OCI-LY7 (cell line): ENCODE data around the gene TGFBR1. TPM values are rescaled to one million over a fixed set of nuclear protein-coding genes. Genes with fewer than 3 reads are reported as not detected.

ENCODE experiments used
- BruUV-seq: library from RNA; stranded (reverse); fragments of 400-500 nt; replicated peaks from 2 replicates; lab custom pipeline; 2021; lab: Mats Ljungman, UMichigan
- CTCF ChIA-PET: fragments of 300-600 bp; sonication (Branson Sonifier 250); formaldehyde crosslinking; loops from one replicate; lab custom pipeline; 2022; ENCODE audit warnings: antibody characterized with exemption; ENCODE audit not compliant: unreplicated experiment; lab: Charles Lee
- POLR2A ChIA-PET: fragments of 300-600 bp; sonication (Branson Sonifier 250); formaldehyde crosslinking; loops from one replicate; lab custom pipeline; 2022; ENCODE audit warnings: antibody characterized with exemption; lab: Charles Lee
- DNase-seq: peaks from one replicate; pipeline ENCODE4 v3.0.0-alpha.2; 2015; ENCODE audit warnings: low spot score
- H2AFZ ChIP-seq: fragments of 200-600 bp; sonication (generic), shearing (Covaris generic); 2 replicates; pipeline ENCODE4 v1.6.1; 2014; ENCODE audit warnings: mild to moderate bottlenecking, antibody characterized with exemption, low read length, moderate library complexity
- H3K27ac ChIP-seq: fragments of 200-600 bp; sonication (generic); 2 replicates; pipeline ENCODE4 v1.5.1; 2014; ENCODE audit warnings: mixed run types, low read depth, mild to moderate bottlenecking, moderate library complexity, low read length, inconsistent platforms; ENCODE audit not compliant: poor library complexity, severe bottlenecking
- H3K36me3 ChIP-seq: fragments of 200-600 bp; sonication (generic); 2 replicates; pipeline ENCODE4 v1.6.1; 2014; ENCODE audit warnings: mild to moderate bottlenecking, antibody characterized with exemption, low read length, moderate library complexity, mixed read lengths; ENCODE audit not compliant: insufficient read depth
- H3K4me1 ChIP-seq: fragments of 200-600 bp; sonication (generic); 2 replicates; pipeline ENCODE4 v1.5.1; 2014; ENCODE audit warnings: mild to moderate bottlenecking, low read length; ENCODE audit not compliant: insufficient read depth, poor library complexity, severe bottlenecking
- H3K4me2 ChIP-seq: fragments of 200-600 bp; sonication (generic); 2 replicates; pipeline ENCODE4 v1.6.1; 2014; ENCODE audit warnings: mild to moderate bottlenecking, low read length
- H3K4me3 ChIP-seq: fragments of 200-600 bp; sonication (generic); 2 replicates; pipeline ENCODE4 v1.5.1; 2014; ENCODE audit warnings: mild to moderate bottlenecking, low read depth, low read length; ENCODE audit not compliant: poor library complexity, severe bottlenecking
- H3K79me2 ChIP-seq: fragments of 200-600 bp; sonication (generic); 2 replicates; pipeline ENCODE4 v1.6.1; 2016; ENCODE audit warnings: low read depth, mild to moderate bottlenecking, low read length, moderate library complexity, mixed read lengths; ENCODE audit not compliant: insufficient read depth
- H3K9me2 ChIP-seq: fragments of 200-600 bp; sonication (generic); 2 replicates; pipeline ENCODE4 v1.6.1; 2016; ENCODE audit warnings: mild to moderate bottlenecking, low read length, mixed read lengths; ENCODE audit not compliant: insufficient read depth
- H3K9me3 ChIP-seq: fragments of 200-600 bp; sonication (generic); 2 replicates; pipeline ENCODE4 v1.6.1; 2014; ENCODE audit warnings: mild to moderate bottlenecking, mixed run types, low read length, mixed read lengths
- H4K20me1 ChIP-seq: fragments of 200-600 bp; sonication (generic); 2 replicates; pipeline ENCODE4 v1.6.1; 2014; ENCODE audit warnings: mild to moderate bottlenecking, antibody characterized with exemption, low read length, moderate library complexity, mixed read lengths; ENCODE audit not compliant: insufficient read depth
- EZH2phosphoT487 ChIP-seq: fragments of 200-600 bp; sonication (generic); IDR thresholded peaks from 2 replicates; pipeline ENCODE4 v1.6.1; 2018; ENCODE audit warnings: low read depth, borderline replicate concordance, mild to moderate bottlenecking, mixed run types, antibody characterized with exemption, low read length, moderate library complexity, mixed read lengths
- intact Hi-C: fragments of 100-400 bp; cut with micrococcal nuclease; formaldehyde crosslinking; loops from one replicate; pipeline ENCODE4 v1.10.0; 2022; ENCODE audit not compliant: unreplicated experiment
- total RNA-seq, 2 experiments: library from RNA; depleted of rRNA in 1 of 2; stranded (reverse); fragments of >200 nt in 1 of 2; shearing (Covaris generic) in 1 of 2; gene quantifications; 2 replicates each; pipeline ENCODE4 v1.2.3, GENCODE V29; 2014 to 2022
- TF ChIP-seq, protein P1 (sequence below): fragments of 200-600 bp; sonication (generic); conservative IDR thresholded peaks from 2 replicates; pipeline ENCODE4 v1.5.1; 2014; ENCODE audit warnings: mild to moderate bottlenecking, antibody characterized with exemption, low read length, moderate library complexity, mixed read lengths

The TGFBR1 gene
- total RNA-seq, 2 experiments from 2014 or later = 13.6 to 36.7 TPM

DNA sequence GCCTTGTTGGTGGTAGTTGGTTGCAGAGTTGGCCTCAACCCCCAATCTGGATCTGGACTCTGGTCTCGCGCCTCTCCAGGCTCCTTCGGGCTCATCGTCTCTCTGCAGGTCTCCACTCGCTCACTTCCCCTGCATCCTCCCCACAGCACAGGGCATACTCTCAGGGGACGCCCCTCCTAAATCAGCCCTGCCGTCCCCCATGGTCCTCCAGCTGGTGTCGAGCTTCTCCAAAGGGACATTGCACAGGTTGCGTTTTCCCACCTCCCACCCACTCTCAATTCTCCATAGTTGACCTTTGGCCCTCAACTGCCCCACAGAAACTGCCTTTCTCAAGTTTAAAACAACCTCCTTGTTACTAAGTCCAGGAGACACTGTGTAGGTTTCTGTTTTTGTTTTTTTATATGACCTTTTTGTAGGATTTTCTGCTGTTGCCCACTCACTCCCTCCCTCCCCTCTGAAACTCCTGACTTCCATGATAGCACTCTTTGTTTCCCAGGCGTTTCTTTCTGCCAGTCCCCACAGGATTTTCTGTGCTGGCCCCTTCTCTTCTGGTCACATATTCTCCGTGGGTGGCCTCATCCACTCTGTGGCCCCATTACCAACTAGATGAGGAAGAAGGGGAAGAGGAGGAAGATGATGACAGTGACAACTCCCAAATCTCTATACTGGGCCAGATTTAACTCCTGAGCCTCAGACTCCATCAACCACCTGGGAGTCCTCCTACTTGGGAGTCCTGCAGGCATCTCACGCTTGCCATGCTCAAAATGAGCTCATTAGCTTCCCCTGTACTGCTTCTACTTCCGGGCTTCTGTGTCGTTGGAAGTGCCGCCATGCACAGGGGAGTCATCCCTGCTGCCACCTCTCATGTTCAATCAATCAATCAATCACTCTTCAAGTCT, 66.6 kb downstream of the TGFBR1 start:
- ChIA-PET CTCF (no interaction called here), POLR2A (no interaction called here)
- Histone ChIP-seq H3K9me3 (no peaks in the 10 kb centered on the region), H4K20me1 (no peaks in the 10 kb centered on the region), H3K27ac (no peak overlapping the region), H3K79me2 (no peaks in the 10 kb centered on the region), H2AFZ (no peak overlapping the region), H3K9me2 (no peaks in the 10 kb centered on the region), H3K36me3 (no peaks in the 10 kb centered on the region), H3K4me3 (no peak overlapping the region), H3K4me1 (no peaks in the 10 kb centered on the region), H3K4me2 (no peak overlapping the region)
- TF ChIP-seq, protein P1, sequence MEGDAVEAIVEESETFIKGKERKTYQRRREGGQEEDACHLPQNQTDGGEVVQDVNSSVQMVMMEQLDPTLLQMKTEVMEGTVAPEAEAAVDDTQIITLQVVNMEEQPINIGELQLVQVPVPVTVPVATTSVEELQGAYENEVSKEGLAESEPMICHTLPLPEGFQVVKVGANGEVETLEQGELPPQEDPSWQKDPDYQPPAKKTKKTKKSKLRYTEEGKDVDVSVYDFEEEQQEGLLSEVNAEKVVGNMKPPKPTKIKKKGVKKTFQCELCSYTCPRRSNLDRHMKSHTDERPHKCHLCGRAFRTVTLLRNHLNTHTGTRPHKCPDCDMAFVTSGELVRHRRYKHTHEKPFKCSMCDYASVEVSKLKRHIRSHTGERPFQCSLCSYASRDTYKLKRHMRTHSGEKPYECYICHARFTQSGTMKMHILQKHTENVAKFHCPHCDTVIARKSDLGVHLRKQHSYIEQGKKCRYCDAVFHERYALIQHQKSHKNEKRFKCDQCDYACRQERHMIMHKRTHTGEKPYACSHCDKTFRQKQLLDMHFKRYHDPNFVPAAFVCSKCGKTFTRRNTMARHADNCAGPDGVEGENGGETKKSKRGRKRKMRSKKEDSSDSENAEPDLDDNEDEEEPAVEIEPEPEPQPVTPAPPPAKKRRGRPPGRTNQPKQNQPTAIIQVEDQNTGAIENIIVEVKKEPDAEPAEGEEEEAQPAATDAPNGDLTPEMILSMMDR = no peak
- TF ChIP-seq EZH2phosphoT487 = no peak
- DNase-seq = no peak
- intact Hi-C loops = no loop called here
- BruUV-seq = no TSS peak

DNA sequence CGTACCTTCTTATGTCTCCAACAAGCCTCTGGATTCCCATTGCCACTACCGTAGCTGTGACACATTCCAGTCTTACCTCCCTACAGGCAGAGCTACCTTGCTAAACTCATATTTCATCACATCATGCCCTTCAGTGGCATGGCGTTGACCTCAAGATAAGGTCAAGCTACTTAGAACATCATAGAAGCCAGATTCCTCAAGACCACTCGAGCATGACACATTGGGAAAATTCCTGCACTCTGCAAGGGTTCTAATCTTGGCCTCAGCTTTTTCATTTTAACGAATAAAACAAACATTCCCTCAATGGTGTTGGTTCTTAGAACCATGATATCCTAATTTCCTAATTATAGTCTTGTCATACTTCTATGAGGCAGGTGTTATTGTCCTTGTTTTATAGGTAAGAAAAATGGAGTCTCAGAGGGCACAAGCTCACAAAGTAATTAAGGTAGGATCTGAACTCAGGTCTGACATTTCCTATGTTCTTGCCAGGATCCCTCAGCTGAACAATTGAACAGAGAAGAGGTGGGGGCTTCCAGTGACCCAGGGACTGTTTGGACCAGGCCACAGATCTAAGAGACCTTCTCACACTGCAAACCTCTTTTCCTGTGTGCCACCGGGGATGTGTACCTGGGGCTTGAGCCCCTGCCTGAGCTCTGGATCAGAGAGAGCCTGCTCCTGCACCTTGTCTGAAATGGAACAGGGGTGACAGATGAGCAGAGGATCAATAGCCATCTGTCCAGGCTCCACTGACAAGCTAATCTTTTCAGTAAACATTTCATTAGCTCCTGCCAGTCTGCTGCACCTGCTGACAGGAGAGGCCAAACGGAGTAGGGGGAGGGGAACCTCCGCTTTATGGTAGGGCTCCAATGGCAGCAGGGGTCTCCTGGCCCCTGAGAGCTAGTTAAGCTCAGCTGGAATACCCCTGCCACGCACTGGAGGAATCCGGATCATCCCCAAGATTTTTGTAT, 67.5 kb downstream of the TGFBR1 start:
- Histone ChIP-seq H3K27ac (no peak overlapping the region), H3K36me3 (no peaks in the 10 kb centered on the region), H3K4me1 (no peaks in the 10 kb centered on the region), H2AFZ (no peak overlapping the region), H3K4me2 (no peak overlapping the region), H3K9me3 (no peaks in the 10 kb centered on the region), H3K79me2 (no peaks in the 10 kb centered on the region), H3K4me3 (no peak overlapping the region), H4K20me1 (no peaks in the 10 kb centered on the region), H3K9me2 (no peaks in the 10 kb centered on the region)
- intact Hi-C loops = no loop called here
- TF ChIP-seq, protein P1 = no peak
- TF ChIP-seq EZH2phosphoT487 = no peak
- no peak for DNase-seq
- POLR2A ChIA-PET = no interaction called here
- CTCF ChIA-PET = interaction anchor here (1.0 kb wide), 1 partner anchor 35 kb away, joined by 3 read pairs; no protein-coding TSS in a partner anchor
- BruUV-seq = no TSS peak
